ENCODE measurements around the gene NBEA. TPM values are rescaled to one million over a fixed set of nuclear protein-coding genes. Genes with fewer than 3 reads are reported as not detected.

Gene NBEA
- total RNA-seq, 3 donors from 2014 or later (not counting 1 experiment from before 2014, with no cell fraction given) = 0.27 to 0.66 (median 0.33) TPM

GRCh38 chr13:35260316-35260715 is 318.2 kb downstream of the NBEA start:
- Histone ChIP-seq H3K36me3 (ENCODE audit: control insufficient read depth, insufficient read depth, low read length) (no peaks in the 10 kb centered on the region), H3K9me3 (ENCODE audit: control insufficient read depth, insufficient read depth, low read length) (peaks cover 7% of the 10 kb centered on the region), H3K27me3 (ENCODE audit: control insufficient read depth, insufficient read depth, low read length) (no peaks in the 10 kb centered on the region), H3K27ac (ENCODE audit: low read length) (no peak overlapping the region), H3K4me1 (ENCODE audit: control insufficient read depth, insufficient read depth, low read length) (no peaks in the 10 kb centered on the region), H3K4me3 (ENCODE audit: low read length) (no peak overlapping the region)
- intact Hi-C loops (cut with micrococcal nuclease) = no loop called here
- DNase-seq (no peak), ATAC-seq (no peak)
- no peak overlapping the region for H3K4me3 Mint-ChIP-seq
- H3K27ac Mint-ChIP-seq = no peak overlapping the region
- no peaks in the 10 kb centered on the region for H3K36me3 Mint-ChIP-seq
- no peak for TF ChIP-seq CTCF (IDR thresholded peaks at IDR 0.05)
- no peaks in the 10 kb centered on the region for H3K27me3 Mint-ChIP-seq (ENCODE audit: low read depth in 2 of 2)
- no peaks in the 10 kb centered on the region for H3K4me1 Mint-ChIP-seq
- H3K9me3 Mint-ChIP-seq = peaks cover under 1 to 2% of the 10 kb centered on the region in 2 donors

- H3K27me3 Mint-ChIP-seq (ENCODE audit: low read depth in 2 of 2) = no peaks in the 10 kb centered on the region
- Histone ChIP-seq H3K36me3 (ENCODE audit: control insufficient read depth, insufficient read depth, low read length) (no peaks in the 10 kb centered on the region), H3K27ac (ENCODE audit: low read length) (no peak overlapping the region), H3K4me1 (ENCODE audit: control insufficient read depth, insufficient read depth, low read length) (no peaks in the 10 kb centered on the region), H3K4me3 (ENCODE audit: low read length) (no peak overlapping the region), H3K9me3 (ENCODE audit: control insufficient read depth, insufficient read depth, low read length) (no peaks in the 10 kb centered on the region), H3K27me3 (ENCODE audit: control insufficient read depth, insufficient read depth, low read length) (no peaks in the 10 kb centered on the region)
- intact Hi-C loops (cut with micrococcal nuclease) = no loop called here
- H3K4me1 Mint-ChIP-seq = no peaks in the 10 kb centered on the region
- no peak for DNase-seq
- no peaks in the 10 kb centered on the region for H3K36me3 Mint-ChIP-seq
- peaks cover 2 to 4% of the 10 kb centered on the region in 2 donors for H3K9me3 Mint-ChIP-seq
- TF ChIP-seq CTCF (IDR thresholded peaks at IDR 0.05) = no peak
- 92% methylated on average over 1 of the region's 3 CpGs for WGBS (ENCODE audit: insufficient coverage)
- H3K27ac Mint-ChIP-seq = no peak overlapping the region
- ATAC-seq = no peak
- H3K4me3 Mint-ChIP-seq = no peak overlapping the region
Observed at GRCh38 chr13:35266412-35266811, 324.3 kb downstream of the NBEA start.

DNA sequence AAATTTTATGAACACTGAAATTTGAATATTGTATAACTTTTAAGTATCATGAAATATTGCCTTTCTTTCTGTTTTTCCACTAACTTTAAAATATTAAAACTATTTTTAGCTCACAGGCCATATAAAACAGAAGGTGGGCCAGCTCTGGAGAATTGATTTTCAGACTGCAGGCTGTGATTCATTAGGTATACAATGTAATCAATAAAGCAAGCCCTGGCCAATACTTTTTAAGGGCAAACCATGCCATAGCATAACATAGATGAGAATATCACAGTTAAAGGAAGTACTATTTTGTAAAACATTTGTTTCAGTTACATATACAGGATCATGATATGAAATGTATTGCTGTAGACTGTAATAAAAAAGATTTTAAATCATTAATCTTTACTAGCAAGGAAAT is 336.8 kb downstream of the NBEA start:
- Mint-ChIP-seq H3K36me3 (no peaks in the 10 kb centered on the region), H3K4me3 (no peak overlapping the region)
- H3K27me3 ChIP-seq (ENCODE audit: control insufficient read depth, insufficient read depth, low read length) = no peaks in the 10 kb centered on the region

More for the DNA sequence above, 336.8 kb downstream of the NBEA start:
- Histone ChIP-seq H3K9me3 (ENCODE audit: control insufficient read depth, insufficient read depth, low read length) (no peaks in the 10 kb centered on the region), H3K4me1 (ENCODE audit: control insufficient read depth, insufficient read depth, low read length) (no peaks in the 10 kb centered on the region), H3K36me3 (ENCODE audit: control insufficient read depth, insufficient read depth, low read length) (no peaks in the 10 kb centered on the region), H3K4me3 (ENCODE audit: low read length) (no peak overlapping the region), H3K27ac (ENCODE audit: low read length) (no peak overlapping the region)
- H3K27ac Mint-ChIP-seq = no peak overlapping the region
- no peak for TF ChIP-seq CTCF (IDR thresholded peaks at IDR 0.05)
- ATAC-seq (no peak), DNase-seq (no peak)
- H3K27me3 Mint-ChIP-seq (ENCODE audit: low read depth in 2 of 2) = no peaks in the 10 kb centered on the region
- no peaks in the 10 kb centered on the region for H3K4me1 Mint-ChIP-seq
- intact Hi-C loops (cut with micrococcal nuclease) = no loop called here
- peaks cover 0 to 2% of the 10 kb centered on the region in 2 donors for H3K9me3 Mint-ChIP-seq

Data from natural killer cell (primary cell).